Heart right ventricle (tissue), 16 donors: ENCODE data around the gene HOXA5. TPM values are rescaled to one million over a fixed set of nuclear protein-coding genes. Genes with fewer than 3 reads are reported as not detected.

Source experiments
- ATAC-seq, 8 donors: fragments of 200-7000 bp; cut with Tn5 transposase; one replicate each; pipeline ENCODE4 v1.9.1; 2020; ENCODE audit warnings: mild to moderate bottlenecking in 8 of 8, moderate library complexity in 8 of 8, moderate number of reproducible peaks in 1 of 8
- DNase-seq, 2 donors: peaks; one replicate each; pipeline ENCODE4 v3.0.0-alpha.2; 2020
- H3K27ac ChIP-seq, 10 donors: fragments of 200-600 bp; sonication (generic) in 2 of 10; one replicate each; pipeline versions ENCODE4 v1.5.0 to v1.8.0; 2020 to 2022; ENCODE audit warnings: mild to moderate bottlenecking in 3 of 10
- H3K27me3 ChIP-seq, 7 donors: fragments of 200-600 bp; one replicate each; pipeline ENCODE4 v1.8.0; 2021 to 2022; ENCODE audit warnings: mild to moderate bottlenecking in 2 of 7
- H3K36me3 ChIP-seq, 9 donors: fragments of 200-600 bp; sonication (generic) in 1 of 9; one replicate each; pipeline versions ENCODE4 v1.5.0 to v1.8.0; 2020 to 2022; ENCODE audit warnings: mild to moderate bottlenecking in 2 of 9
- H3K4me1 ChIP-seq, 9 donors: fragments of 200-600 bp; sonication (generic) in 1 of 9; one replicate each; pipeline versions ENCODE4 v1.5.0 to v1.8.0; 2020 to 2022; ENCODE audit warnings: mild to moderate bottlenecking in 4 of 9
- H3K4me3 ChIP-seq, 10 donors: fragments of 200-600 bp; sonication (generic) in 2 of 10; one replicate each; pipeline versions ENCODE4 v1.5.0 to v1.8.0; 2020 to 2022; ENCODE audit warnings: mild to moderate bottlenecking in 7 of 10, moderate library complexity in 2 of 10
- H3K9me3 ChIP-seq, 11 donors: fragments of 200-600 bp in 10 of 11; sonication (generic) in 2 of 11; one replicate each; pipeline versions ENCODE4 v1.5.0 to v1.8.0; 2013 to 2022; ENCODE audit warnings: mild to moderate bottlenecking in 2 of 11, control low read depth in 1 of 11, moderate library complexity in 1 of 11
- WGBS, 2 donors: extraction: QIAGEN DNeasy Blood & Tissue Kit; methylation state at CpG; one replicate each; pipeline ENCODE4 v1.1.7; 2013; ENCODE audit warnings: inconsistent platforms in 1 of 2; 5-methylcytosine and 5-hydroxymethylcytosine counted together
- intact Hi-C, 10 donors: fragments of 100-400 bp; cut with DNase I; formaldehyde crosslinking; loops; one replicate each; pipeline versions ENCODE4 v1.11.1 to v1.14.2; 2022
- polyA plus RNA-seq, 2 donors: library from polyadenylated mRNA; stranded (reverse); fragments of 200-250 nt; gene quantifications; one replicate each; pipeline ENCODE4 v1.2.3, GENCODE V29; 2013
- total RNA-seq, 10 donors: library from RNA; stranded (reverse); fragmentation: NEBNext Ultra II Directional in 3 of 10; extraction: Animal tissue kit (Norgen Biotek cat#: 25700) in 3 of 10; gene quantifications; one replicate each; pipeline versions ENCODE4 v1.2.1 to v1.2.4, GENCODE V29; 2021 to 2023
- TF ChIP-seq, protein P1 (sequence below), 9 donors: fragments of 200-600 bp; sonication (generic) in 2 of 9; IDR thresholded peaks; one replicate each; pipeline versions ENCODE4 v1.5.0 to v1.8.0; 2021 to 2022; ENCODE audit warnings: antibody characterized with exemption in 9 of 9, mild to moderate bottlenecking in 5 of 9, moderate library complexity in 1 of 9
- donor health status: Arrhythmogenic right ventricular cardiomyopathy.
- donor health status: ischemic (EF 13 %, LVEDD 7.1; RV severe dilation, severe dysfunction).
- donor health status: healthy with polysubstance abuse.
- donor health status: DM: no; HTN: yes; CAD: no.
- donor health status: DM: no; HTN: no; CAD: no.
- donor health status: ischemic (EF 25% LVEDD 6.9; RV normal size, moderate dysfunction).
- donor health status: ischemic (EF 25% LVEDD 5.7; RV mildly dilated, moderate dysfunction).
- donor health status: healthy.
- donor health status: DM: yes; HTN: yes; CAD: no.
- donor health status: Ischemic cardiomyopathy.
- donor health status: ischemic (EF 35%, LVEDD 5.7; RV mildly dilated, moderate dysfunction).
- donor health status: nonischemic (EF 11% LVEDD 7.7; RV severe dilation, severe dysfunction).
- donor health status: DM: yes; HTN: yes; CAD: no.
- donor health status: PGD.
- donor health status: ischemic (EF 29% LVEDD 5.4; RV normal size, mild dysfunction).
- donor health status: nonischemic (EF 23%, LVEDD 6.1; RV moderate dilation, normal function).

HOXA5 gene
- total and polyA plus RNA-seq, 12 donors: 0.09 to 0.95 (median 0.24) TPM; not detected in 8

DNA sequence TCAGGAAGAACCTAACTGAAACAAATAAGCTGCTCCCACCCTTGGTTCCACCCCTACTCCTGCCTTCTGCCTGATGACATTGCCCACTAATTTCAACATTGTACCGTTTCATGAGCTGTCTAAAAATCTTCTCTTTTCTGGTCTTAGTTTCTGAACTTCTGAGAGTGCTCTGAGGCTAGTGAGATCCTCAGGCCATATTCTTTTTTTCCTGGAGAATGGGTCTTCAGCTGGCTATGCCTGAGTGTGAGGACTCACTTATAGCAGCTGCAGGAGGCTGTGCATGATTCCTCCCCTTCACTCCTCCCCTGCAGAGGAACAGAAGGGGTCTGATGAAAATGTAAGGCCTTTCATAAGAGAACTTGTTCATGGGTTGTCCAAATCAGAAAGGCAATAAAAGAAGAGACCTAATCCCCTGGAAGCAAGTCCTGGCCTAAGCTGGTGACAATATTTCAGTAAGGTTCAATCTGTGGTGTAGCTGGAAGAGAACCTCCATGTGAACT is 24.0 kb downstream of the HOXA5 start:
- 10 to 29% methylated on average over 1 of the region's 1 CpG for WGBS, 2 donors
- Histone ChIP-seq H3K4me1 (peaks cover 0 to 17% (median 4%) of the 10 kb centered on the region in 9 donors), H3K36me3 (no peaks in the 10 kb centered on the region), H3K9me3 (no peaks in the 10 kb centered on the region), H3K4me3 (no peak overlapping the region), H3K27me3 (peaks cover 26 to 97% (median 96%) of the 10 kb centered on the region in 7 donors), H3K27ac (peak overlapping the region in 1 of 10 donors; percentile 64)
- TF ChIP-seq, protein P1, sequence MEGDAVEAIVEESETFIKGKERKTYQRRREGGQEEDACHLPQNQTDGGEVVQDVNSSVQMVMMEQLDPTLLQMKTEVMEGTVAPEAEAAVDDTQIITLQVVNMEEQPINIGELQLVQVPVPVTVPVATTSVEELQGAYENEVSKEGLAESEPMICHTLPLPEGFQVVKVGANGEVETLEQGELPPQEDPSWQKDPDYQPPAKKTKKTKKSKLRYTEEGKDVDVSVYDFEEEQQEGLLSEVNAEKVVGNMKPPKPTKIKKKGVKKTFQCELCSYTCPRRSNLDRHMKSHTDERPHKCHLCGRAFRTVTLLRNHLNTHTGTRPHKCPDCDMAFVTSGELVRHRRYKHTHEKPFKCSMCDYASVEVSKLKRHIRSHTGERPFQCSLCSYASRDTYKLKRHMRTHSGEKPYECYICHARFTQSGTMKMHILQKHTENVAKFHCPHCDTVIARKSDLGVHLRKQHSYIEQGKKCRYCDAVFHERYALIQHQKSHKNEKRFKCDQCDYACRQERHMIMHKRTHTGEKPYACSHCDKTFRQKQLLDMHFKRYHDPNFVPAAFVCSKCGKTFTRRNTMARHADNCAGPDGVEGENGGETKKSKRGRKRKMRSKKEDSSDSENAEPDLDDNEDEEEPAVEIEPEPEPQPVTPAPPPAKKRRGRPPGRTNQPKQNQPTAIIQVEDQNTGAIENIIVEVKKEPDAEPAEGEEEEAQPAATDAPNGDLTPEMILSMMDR (IDR thresholded peaks at IDR 0.05): no peak
- DNase-seq (no peak), ATAC-seq (no peak)
- intact Hi-C loops: no loop called here

DNA sequence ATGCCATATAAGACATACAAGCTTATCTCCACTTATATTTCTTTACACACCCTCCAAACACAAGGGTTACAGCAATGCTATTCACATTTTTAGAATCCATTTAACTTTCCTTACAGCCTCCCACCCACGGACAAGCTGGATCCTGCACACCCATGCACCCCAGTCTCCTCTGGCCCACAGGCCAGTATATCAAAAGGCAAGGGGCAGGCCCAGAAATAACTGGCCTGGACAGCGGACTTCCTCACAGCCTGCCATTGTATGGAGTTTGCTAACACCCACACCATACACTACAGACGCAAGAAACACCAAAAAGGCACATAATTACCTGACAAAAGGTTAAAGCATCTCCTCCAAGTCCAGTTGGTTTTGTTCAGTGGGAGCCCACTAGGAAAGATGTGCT is 24.9 kb downstream of the HOXA5 start:
- peak overlapping the region in 2 of 10 donors; percentile 64 to 82 for H3K27ac ChIP-seq
- H3K36me3 ChIP-seq: no peaks in the 10 kb centered on the region
- peaks cover 0 to 17% (median 4%) of the 10 kb centered on the region in 9 donors for H3K4me1 ChIP-seq
- TF ChIP-seq, protein P1 (IDR thresholded peaks at IDR 0.05): no peak
- ATAC-seq (no peak), DNase-seq (no peak)
- intact Hi-C loops: no loop called here
- peak overlapping the region in 2 of 10 donors; percentile 24 to 42 for H3K4me3 ChIP-seq
- no peaks in the 10 kb centered on the region for H3K9me3 ChIP-seq
- 12 to 27% methylated on average over 3 of the region's 3 CpGs for WGBS, 2 donors
- peaks cover 20 to 97% (median 96%) of the 10 kb centered on the region in 7 donors for H3K27me3 ChIP-seq

DNA sequence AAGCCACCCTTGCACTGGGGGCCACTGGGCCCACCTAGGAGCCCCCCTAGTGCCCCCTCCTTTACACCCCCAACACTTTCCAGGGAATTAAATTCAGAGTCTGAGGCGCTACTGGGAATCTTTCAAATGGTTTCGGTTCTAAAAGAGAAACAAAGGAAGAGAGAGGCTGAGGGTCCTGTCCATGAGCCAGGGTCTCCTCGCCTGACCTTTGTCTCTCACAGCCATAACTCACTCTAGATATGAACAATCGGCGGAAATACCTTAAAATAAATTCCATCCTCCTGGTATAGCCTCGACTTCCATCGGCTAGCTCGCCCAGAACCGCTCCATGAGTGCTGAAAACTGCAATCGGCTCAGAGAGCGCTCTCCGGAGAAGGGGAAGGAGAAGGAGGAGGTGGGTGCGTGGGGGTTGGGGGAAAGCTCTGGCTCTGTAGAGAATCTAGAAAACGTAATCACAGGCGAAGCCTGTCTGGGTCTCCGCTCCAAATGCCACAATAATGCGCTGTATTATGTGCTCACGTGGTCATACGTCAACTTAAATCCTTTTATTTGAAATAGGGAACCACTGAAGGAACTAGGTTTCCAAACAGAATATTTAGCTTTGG is 25.5 kb downstream of the HOXA5 start:
- intact Hi-C loops: no loop called here
- H3K4me3 ChIP-seq: peak overlapping the region in 4 of 10 donors; percentile 18 to 42 (median 23)
- DNase-seq (no peak), ATAC-seq (peak in 1 of 8 donors; percentile 22)
- TF ChIP-seq, protein P1 (IDR thresholded peaks at IDR 0.05): no peak
- H3K9me3 ChIP-seq: no peaks in the 10 kb centered on the region
- peak overlapping the region in 4 of 10 donors; percentile 18 to 82 (median 42) for H3K27ac ChIP-seq
- peaks cover 0 to 17% (median 4%) of the 10 kb centered on the region in 9 donors for H3K4me1 ChIP-seq
- 9 to 13% methylated on average over 19 of the region's 19 CpGs for WGBS, 2 donors
- H3K27me3 ChIP-seq: peaks cover 17 to 97% (median 96%) of the 10 kb centered on the region in 7 donors
- no peaks in the 10 kb centered on the region for H3K36me3 ChIP-seq

DNA sequence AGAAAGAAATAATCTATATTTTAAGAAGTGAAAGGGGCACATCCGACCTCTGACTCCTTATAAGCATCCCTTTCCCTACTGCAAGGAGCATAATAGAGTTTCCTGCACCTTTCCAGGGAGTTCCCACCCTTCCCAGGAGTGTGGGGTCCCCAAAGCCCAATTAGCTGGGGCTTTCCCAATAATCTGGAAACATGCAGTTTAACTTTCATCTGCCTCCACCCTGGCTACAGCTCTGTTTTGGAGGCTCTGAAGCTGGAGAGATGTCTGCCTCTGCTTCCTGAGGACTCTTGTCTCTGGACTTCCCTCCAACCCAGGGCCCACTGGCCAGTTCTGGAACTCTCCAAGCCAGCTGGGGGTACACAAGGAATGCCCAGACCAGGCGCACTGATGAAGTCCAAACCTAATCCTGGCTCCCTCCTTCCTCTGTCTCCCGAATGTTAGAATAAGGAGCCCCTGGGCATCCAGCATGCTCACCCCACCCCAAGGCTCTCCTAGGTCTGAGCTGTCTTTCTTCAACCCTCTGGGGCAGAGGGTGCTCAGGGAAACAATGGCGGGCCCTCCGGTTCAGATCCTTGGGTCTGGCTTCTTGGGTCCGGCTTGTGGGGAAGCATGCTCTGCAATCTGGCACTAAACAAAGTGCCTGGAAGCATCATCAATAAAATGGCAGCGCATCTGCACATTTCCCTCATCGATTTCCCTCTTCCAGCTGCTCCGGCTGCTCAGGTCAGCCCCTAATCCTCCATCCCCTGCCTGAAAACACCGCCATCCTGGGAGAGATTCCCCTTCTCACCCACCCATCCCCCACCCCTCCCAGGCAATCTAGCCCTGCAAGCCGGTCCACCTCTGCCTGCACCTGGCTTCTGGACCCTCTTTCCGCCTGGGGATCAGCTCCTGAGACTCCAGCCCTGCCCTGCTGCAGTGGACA is 26.3 kb downstream of the HOXA5 start:
- whole genome bisulfite sequencing, 2 donors: 6 to 15% methylated on average over 12 of the region's 12 CpGs
- no peaks in the 10 kb centered on the region for H3K9me3 ChIP-seq
- H3K27me3 ChIP-seq: peaks cover 18 to 97% (median 96%) of the 10 kb centered on the region in 7 donors
- intact Hi-C loops: no loop called here
- H3K4me1 ChIP-seq: peaks cover 0 to 17% (median 4%) of the 10 kb centered on the region in 9 donors
- no peaks in the 10 kb centered on the region for H3K36me3 ChIP-seq
- DNase-seq (no peak), ATAC-seq (peak in 1 of 8 donors; percentile 14)
- TF ChIP-seq, protein P1 (IDR thresholded peaks at IDR 0.05): no peak
- peak overlapping the region in 4 of 10 donors; percentile 18 to 42 (median 23) for H3K4me3 ChIP-seq
- H3K27ac ChIP-seq: peak overlapping the region in 4 of 10 donors; percentile 18 to 82 (median 42)
